Neural progenitor cell (in vitro differentiated cells): ENCODE results near the gene RBM47.

Experiments
- EZH2 ChIP-seq: fragments of 200-600 bp; sonication (generic); IDR thresholded peaks from 2 replicates; pipeline ENCODE4 v1.6.1; 2017; ENCODE audit warnings: antibody characterized with exemption, mild to moderate bottlenecking, moderate library complexity
- TF ChIP-seq, protein P1 (sequence below): fragments of 200-600 bp; sonication (generic); IDR thresholded peaks from 2 replicates; pipeline ENCODE4 v1.5.1; 2017; ENCODE audit warnings: antibody characterized with exemption, mild to moderate bottlenecking

GRCh38 chr4:40395908-40396793 lies 233.5 kb downstream of the RBM47 start:
- TF ChIP-seq, protein P1, sequence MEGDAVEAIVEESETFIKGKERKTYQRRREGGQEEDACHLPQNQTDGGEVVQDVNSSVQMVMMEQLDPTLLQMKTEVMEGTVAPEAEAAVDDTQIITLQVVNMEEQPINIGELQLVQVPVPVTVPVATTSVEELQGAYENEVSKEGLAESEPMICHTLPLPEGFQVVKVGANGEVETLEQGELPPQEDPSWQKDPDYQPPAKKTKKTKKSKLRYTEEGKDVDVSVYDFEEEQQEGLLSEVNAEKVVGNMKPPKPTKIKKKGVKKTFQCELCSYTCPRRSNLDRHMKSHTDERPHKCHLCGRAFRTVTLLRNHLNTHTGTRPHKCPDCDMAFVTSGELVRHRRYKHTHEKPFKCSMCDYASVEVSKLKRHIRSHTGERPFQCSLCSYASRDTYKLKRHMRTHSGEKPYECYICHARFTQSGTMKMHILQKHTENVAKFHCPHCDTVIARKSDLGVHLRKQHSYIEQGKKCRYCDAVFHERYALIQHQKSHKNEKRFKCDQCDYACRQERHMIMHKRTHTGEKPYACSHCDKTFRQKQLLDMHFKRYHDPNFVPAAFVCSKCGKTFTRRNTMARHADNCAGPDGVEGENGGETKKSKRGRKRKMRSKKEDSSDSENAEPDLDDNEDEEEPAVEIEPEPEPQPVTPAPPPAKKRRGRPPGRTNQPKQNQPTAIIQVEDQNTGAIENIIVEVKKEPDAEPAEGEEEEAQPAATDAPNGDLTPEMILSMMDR = no peak
- no peak for TF ChIP-seq EZH2
